NT2/D1 (cell line): ENCODE results near the gene MAL.

Source experiments
- SUZ12 ChIP-seq: IDR thresholded peaks from 2 replicates; pipeline ENCODE4 v1.6.1; 2011; ENCODE audit not compliant: insufficient read length, insufficient read depth; ENCODE audit errors: extremely low read depth
- YY1 ChIP-seq: IDR thresholded peaks from 2 replicates; pipeline ENCODE4 v1.6.1; 2011; ENCODE audit not compliant: insufficient read length, insufficient read depth
- ZNF274 ChIP-seq: IDR thresholded peaks from 2 replicates; pipeline ENCODE4 v1.6.1; 2011; ENCODE audit warnings: mild to moderate bottlenecking, low read depth, low read length

- TF ChIP-seq YY1 (no peak), ZNF274 (no peak), SUZ12 (no peak)
These were observed 32.2 kb downstream of the MAL start for GRCh38 chr2:95057535-95058370.
